OCI-LY3 (cell line): ENCODE measurements around the gene DGKG.

Experiments used
- CTCF ChIP-seq: fragments of 200-600, 300-600 bp; sonication (generic); IDR thresholded peaks from 2 replicates; pipeline ENCODE4 v1.5.1; 2014; ENCODE audit warnings: antibody characterized with exemption, low read length, low read depth
- EZH2phosphoT487 ChIP-seq: fragments of 200-600 bp; shearing (Covaris generic); IDR thresholded peaks from 2 replicates; pipeline ENCODE4 v1.6.1; 2018; ENCODE audit warnings: antibody characterized with exemption, mixed run types, low read depth

GRCh38 chr3:186144257-186144656 lies 217.8 kb downstream of the DGKG start:
- no peak for TF ChIP-seq CTCF
- no peak for TF ChIP-seq EZH2phosphoT487
